Measurements from ENCODE around the gene SLC30A1. TPM values are rescaled to one million over a fixed set of nuclear protein-coding genes. Genes with fewer than 3 reads are reported as not detected.

The SLC30A1 gene
- total RNA-seq, 4 donors from 2014 or later, result 12.8 to 44.7 (median 19.1) TPM

GRCh38 chr1:211606914-211607753, 28.2 kb upstream of the SLC30A1 start:
- Histone ChIP-seq H3K36me3 (no peaks in the 10 kb centered on the region), H3K27me3 (no peaks in the 10 kb centered on the region), H3K9me3 (no peaks in the 10 kb centered on the region), H3K27ac (no peak overlapping the region), H3K4me3 (no peak overlapping the region), H3K4me1 (no peaks in the 10 kb centered on the region)
- no peak for TF ChIP-seq POLR2A (IDR thresholded peaks at IDR 0.05)
- TF ChIP-seq, protein P1, sequence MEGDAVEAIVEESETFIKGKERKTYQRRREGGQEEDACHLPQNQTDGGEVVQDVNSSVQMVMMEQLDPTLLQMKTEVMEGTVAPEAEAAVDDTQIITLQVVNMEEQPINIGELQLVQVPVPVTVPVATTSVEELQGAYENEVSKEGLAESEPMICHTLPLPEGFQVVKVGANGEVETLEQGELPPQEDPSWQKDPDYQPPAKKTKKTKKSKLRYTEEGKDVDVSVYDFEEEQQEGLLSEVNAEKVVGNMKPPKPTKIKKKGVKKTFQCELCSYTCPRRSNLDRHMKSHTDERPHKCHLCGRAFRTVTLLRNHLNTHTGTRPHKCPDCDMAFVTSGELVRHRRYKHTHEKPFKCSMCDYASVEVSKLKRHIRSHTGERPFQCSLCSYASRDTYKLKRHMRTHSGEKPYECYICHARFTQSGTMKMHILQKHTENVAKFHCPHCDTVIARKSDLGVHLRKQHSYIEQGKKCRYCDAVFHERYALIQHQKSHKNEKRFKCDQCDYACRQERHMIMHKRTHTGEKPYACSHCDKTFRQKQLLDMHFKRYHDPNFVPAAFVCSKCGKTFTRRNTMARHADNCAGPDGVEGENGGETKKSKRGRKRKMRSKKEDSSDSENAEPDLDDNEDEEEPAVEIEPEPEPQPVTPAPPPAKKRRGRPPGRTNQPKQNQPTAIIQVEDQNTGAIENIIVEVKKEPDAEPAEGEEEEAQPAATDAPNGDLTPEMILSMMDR (IDR thresholded peaks at IDR 0.05), result no peak
- no peak for DNase-seq
- intact Hi-C loops (cut with DNase I; ENCODE audit: low total_unique reads), result no loop called here

DNA sequence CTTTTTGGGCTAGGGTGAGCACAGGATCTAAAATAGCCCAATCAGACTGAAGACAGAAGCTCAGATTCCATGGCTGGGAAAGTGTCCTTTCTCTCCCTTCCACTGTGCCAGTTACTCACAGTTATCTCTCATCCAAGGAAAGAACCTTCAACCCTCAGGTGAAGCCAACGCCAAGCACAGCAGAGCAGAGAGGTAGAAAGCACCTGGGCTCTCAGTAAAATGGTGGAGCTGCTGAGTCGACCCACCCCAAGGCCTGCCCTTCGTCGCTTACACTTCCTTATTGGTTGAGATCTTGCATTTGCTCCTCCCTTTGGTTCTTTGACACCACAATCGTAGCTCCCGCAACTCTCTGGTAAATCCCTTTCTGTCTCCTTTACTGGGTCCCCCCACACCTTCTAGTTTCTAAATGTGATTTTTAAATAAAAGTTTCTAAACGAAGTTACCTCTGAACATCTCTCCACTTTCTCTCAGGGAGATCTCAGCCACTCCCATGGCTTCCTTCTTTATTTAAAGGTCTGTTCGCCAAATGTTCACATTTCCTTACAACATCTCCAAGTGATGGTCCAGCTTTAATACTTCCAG, 27.5 kb upstream of the SLC30A1 start:
- H3K4me3 ChIP-seq, result no peak overlapping the region
- H3K27me3 ChIP-seq, result no peaks in the 10 kb centered on the region
- H3K27ac ChIP-seq, result no peak overlapping the region
- H3K9me3 ChIP-seq, result no peaks in the 10 kb centered on the region
- no peaks in the 10 kb centered on the region for H3K4me1 ChIP-seq
- TF ChIP-seq, protein P1 (IDR thresholded peaks at IDR 0.05), result no peak
- TF ChIP-seq POLR2A (IDR thresholded peaks at IDR 0.05), result no peak
- no peak for DNase-seq
- intact Hi-C loops (cut with DNase I; ENCODE audit: low total_unique reads), result no loop called here
- H3K36me3 ChIP-seq, result no peaks in the 10 kb centered on the region

DNA sequence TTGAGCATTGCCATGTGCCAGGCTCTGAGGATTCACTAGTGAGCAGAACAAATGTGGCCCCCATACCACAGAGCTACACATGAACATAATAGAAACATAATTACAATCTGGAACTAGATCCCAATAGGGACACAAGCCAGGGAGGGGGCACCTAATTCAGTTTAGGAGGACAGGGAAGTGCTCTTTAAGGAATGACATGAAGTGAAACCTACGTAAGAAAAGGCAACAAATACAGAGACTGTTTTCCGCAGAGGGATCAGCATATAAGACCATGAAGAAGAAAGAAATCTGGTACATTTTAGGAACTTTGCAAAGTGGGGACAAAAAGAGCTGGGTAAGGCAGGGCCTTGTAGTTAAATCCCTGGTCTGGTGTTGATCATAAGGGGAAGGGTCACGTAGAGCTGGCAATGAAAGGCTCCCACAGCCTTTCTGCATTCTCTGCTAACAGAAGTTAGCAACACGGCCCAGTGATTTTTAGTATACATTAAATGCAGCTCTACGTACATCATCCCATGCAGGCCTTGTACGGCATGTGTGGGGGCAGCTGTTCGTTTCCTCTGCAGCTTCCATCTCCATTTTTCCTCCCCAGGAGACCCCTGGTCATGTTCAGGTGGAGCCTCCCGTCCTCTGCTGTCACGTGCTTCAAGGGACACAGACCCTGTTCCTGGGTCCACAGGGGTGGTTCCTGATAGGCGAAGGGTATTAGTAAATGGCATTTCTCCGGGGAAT, 26.8 kb upstream of the SLC30A1 start:
- TF ChIP-seq, protein P1 (IDR thresholded peaks at IDR 0.05), result no peak
- TF ChIP-seq POLR2A (IDR thresholded peaks at IDR 0.05), result no peak
- H3K27ac ChIP-seq, result no peak overlapping the region

DNA sequence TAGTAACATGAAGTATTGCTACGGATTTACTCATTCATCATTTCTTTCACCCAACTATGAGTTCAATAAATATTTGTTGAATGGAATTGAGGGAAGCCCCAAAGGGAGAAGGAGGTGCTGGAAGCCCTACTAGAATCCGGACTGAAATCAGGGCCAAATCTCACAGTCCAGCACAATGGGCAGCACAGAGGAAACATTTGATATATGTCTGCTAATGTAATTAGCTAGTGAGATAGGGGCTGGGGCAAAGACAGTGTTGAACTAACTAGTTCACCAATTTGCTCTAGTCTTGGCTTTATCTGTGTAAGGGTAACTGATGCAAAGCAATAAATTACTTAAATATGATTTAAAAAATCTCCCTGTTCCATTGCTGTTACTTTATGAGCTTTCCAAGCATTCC, 26.1 kb upstream of the SLC30A1 start:
- H3K4me1 ChIP-seq, result no peaks in the 10 kb centered on the region
- no peaks in the 10 kb centered on the region for H3K27me3 ChIP-seq
- TF ChIP-seq, protein P1 (IDR thresholded peaks at IDR 0.05), result no peak
- TF ChIP-seq POLR2A (IDR thresholded peaks at IDR 0.05), result no peak
- H3K4me3 ChIP-seq, result no peak overlapping the region
- H3K27ac ChIP-seq, result no peak overlapping the region
- H3K36me3 ChIP-seq, result no peaks in the 10 kb centered on the region
- intact Hi-C loops (cut with DNase I; ENCODE audit: low total_unique reads), result no loop called here
- no peak for DNase-seq
- H3K9me3 ChIP-seq, result no peaks in the 10 kb centered on the region

More for the DNA sequence above, 26.8 kb upstream of the SLC30A1 start:
- intact Hi-C loops (cut with DNase I; ENCODE audit: low total_unique reads), result no loop called here
- no peaks in the 10 kb centered on the region for H3K36me3 ChIP-seq
- H3K4me1 ChIP-seq, result no peaks in the 10 kb centered on the region
- no peaks in the 10 kb centered on the region for H3K27me3 ChIP-seq
- DNase-seq, result no peak
- H3K9me3 ChIP-seq, result no peaks in the 10 kb centered on the region
- no peak overlapping the region for H3K4me3 ChIP-seq

GRCh38 chr1:211604548-211604947, 25.6 kb upstream of the SLC30A1 start:
- H3K9me3 ChIP-seq, result no peaks in the 10 kb centered on the region
- H3K4me3 ChIP-seq, result no peak overlapping the region
- no peaks in the 10 kb centered on the region for H3K27me3 ChIP-seq
- no peaks in the 10 kb centered on the region for H3K36me3 ChIP-seq
- no peak for TF ChIP-seq POLR2A (IDR thresholded peaks at IDR 0.05)
- TF ChIP-seq, protein P1 (IDR thresholded peaks at IDR 0.05), result no peak
- H3K27ac ChIP-seq, result no peak overlapping the region
- H3K4me1 ChIP-seq, result no peaks in the 10 kb centered on the region
- DNase-seq, result no peak
- intact Hi-C loops (cut with DNase I; ENCODE audit: low total_unique reads), result no loop called here

All from uterus (tissue), 4 donors.